A549 (cell line): ENCODE data around the gene SLC43A3.
"Not testable (repeated sequence)": the region's sequence is repeated elsewhere in the genome, so short reads cannot be mapped to it uniquely, and the experiment has no call there.

Source experiments
- CTCF ChIP-seq: fragments of >200 bp; sonication (Bioruptor Twin); formaldehyde crosslinking; IDR thresholded peaks from 3 replicates; pipeline ENCODE4 v1.5.1; 2016
- EP300 ChIP-seq, 2 experiments: fragments of >200 bp; sonication (Bioruptor Twin); formaldehyde crosslinking; IDR thresholded peaks; 2 replicates in 1 of 2; 3 replicates in 1 of 2; pipeline ENCODE4 v1.6.1; 2016 to 2017
- ESRRA ChIP-seq: fragments of 150-350 bp; IDR thresholded peaks from 2 replicates; pipeline ENCODE4 v1.6.1; 2014; ENCODE audit warnings: mild to moderate bottlenecking, low read length, borderline replicate concordance
- NFE2L2 ChIP-seq: fragments of 150-350 bp; conservative IDR thresholded peaks from 2 replicates; pipeline ENCODE4 v1.6.1; 2014; ENCODE audit warnings: low read length
- NPAS2 ChIP-seq: fragments of 250-450 bp; sonication (Bioruptor Pico); IDR thresholded peaks from 2 replicates; pipeline ENCODE4 v1.8.0; 2022; ENCODE audit warnings: mild to moderate bottlenecking, moderate library complexity, borderline replicate concordance
- RFX5 ChIP-seq: fragments of 450-650 bp; IDR thresholded peaks from 2 replicates; pipeline ENCODE4 v1.7.1; 2014; ENCODE audit warnings: antibody characterized with exemption, mild to moderate bottlenecking, moderate library complexity
- RNF2 ChIP-seq: fragments of 200-600 bp; sonication (generic); IDR thresholded peaks from 2 replicates; pipeline ENCODE4 v1.6.1; 2016; ENCODE audit warnings: low read depth, mild to moderate bottlenecking, antibody characterized with exemption, moderate library complexity, borderline replicate concordance
- SMC3 ChIP-seq: fragments of >200 bp; sonication (Bioruptor Twin); formaldehyde crosslinking; IDR thresholded peaks from 3 replicates; pipeline ENCODE4 v1.6.1; 2018; ENCODE audit warnings: inconsistent platforms
- ZC3H11A ChIP-seq: fragments of 450-650 bp; IDR thresholded peaks from 2 replicates; pipeline ENCODE4 v1.6.1; 2014; ENCODE audit warnings: antibody characterized with exemption, mild to moderate bottlenecking
- TF ChIP-seq, protein P1 (sequence below): IDR thresholded peaks from 2 replicates; pipeline ENCODE4 v1.6.1; 2012
- TF ChIP-seq, protein P2 (sequence below): fragments of 200-600 bp; sonication (generic); IDR thresholded peaks from 2 replicates; pipeline ENCODE4 v1.6.1; 2016; ENCODE audit warnings: antibody characterized with exemption, mild to moderate bottlenecking, moderate library complexity
- TF ChIP-seq, protein P3 (sequence below): IDR thresholded peaks from 2 replicates; pipeline ENCODE4 v1.6.1; 2012

GRCh38 chr11:57403003-57403801, 23.7 kb downstream of the SLC43A3 start:
- TF ChIP-seq, protein P1, sequence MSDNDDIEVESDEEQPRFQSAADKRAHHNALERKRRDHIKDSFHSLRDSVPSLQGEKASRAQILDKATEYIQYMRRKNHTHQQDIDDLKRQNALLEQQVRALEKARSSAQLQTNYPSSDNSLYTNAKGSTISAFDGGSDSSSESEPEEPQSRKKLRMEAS, result not testable (repeated sequence)
- TF ChIP-seq NFE2L2; CTCF; RNF2; RFX5; ESRRA; SMC3; ZC3H11A; EP300 (IDR thresholded peaks at IDR 0.05); NPAS2 (CRISPR knock-in tag): not testable (repeated sequence)
- TF ChIP-seq, protein P2, sequence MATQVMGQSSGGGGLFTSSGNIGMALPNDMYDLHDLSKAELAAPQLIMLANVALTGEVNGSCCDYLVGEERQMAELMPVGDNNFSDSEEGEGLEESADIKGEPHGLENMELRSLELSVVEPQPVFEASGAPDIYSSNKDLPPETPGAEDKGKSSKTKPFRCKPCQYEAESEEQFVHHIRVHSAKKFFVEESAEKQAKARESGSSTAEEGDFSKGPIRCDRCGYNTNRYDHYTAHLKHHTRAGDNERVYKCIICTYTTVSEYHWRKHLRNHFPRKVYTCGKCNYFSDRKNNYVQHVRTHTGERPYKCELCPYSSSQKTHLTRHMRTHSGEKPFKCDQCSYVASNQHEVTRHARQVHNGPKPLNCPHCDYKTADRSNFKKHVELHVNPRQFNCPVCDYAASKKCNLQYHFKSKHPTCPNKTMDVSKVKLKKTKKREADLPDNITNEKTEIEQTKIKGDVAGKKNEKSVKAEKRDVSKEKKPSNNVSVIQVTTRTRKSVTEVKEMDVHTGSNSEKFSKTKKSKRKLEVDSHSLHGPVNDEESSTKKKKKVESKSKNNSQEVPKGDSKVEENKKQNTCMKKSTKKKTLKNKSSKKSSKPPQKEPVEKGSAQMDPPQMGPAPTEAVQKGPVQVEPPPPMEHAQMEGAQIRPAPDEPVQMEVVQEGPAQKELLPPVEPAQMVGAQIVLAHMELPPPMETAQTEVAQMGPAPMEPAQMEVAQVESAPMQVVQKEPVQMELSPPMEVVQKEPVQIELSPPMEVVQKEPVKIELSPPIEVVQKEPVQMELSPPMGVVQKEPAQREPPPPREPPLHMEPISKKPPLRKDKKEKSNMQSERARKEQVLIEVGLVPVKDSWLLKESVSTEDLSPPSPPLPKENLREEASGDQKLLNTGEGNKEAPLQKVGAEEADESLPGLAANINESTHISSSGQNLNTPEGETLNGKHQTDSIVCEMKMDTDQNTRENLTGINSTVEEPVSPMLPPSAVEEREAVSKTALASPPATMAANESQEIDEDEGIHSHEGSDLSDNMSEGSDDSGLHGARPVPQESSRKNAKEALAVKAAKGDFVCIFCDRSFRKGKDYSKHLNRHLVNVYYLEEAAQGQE, result not testable (repeated sequence)
- TF ChIP-seq, protein P3, sequence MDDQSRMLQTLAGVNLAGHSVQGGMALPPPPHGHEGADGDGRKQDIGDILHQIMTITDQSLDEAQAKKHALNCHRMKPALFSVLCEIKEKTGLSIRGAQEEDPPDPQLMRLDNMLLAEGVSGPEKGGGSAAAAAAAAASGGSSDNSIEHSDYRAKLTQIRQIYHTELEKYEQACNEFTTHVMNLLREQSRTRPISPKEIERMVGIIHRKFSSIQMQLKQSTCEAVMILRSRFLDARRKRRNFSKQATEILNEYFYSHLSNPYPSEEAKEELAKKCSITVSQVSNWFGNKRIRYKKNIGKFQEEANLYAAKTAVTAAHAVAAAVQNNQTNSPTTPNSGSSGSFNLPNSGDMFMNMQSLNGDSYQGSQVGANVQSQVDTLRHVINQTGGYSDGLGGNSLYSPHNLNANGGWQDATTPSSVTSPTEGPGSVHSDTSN, result not testable (repeated sequence)
